Loucy (cell line): ENCODE results near the gene PTGDR2.

Experiments
- EZH2phosphoT487 ChIP-seq: fragments of 200-600 bp; IDR thresholded peaks from 2 replicates; pipeline ENCODE4 v1.6.1; 2018; ENCODE audit warnings: antibody characterized with exemption, mild to moderate bottlenecking, moderate library complexity, borderline replicate concordance
- TF ChIP-seq, protein P1 (sequence below): fragments of 200-600 bp; sonication (generic); conservative IDR thresholded peaks from 2 replicates; pipeline ENCODE4 v1.5.1; 2014; ENCODE audit warnings: mild to moderate bottlenecking, antibody characterized with exemption, low read length

GRCh38 chr11:60864856-60865513 lies 9.2 kb upstream of the PTGDR2 start:
- TF ChIP-seq, protein P1, sequence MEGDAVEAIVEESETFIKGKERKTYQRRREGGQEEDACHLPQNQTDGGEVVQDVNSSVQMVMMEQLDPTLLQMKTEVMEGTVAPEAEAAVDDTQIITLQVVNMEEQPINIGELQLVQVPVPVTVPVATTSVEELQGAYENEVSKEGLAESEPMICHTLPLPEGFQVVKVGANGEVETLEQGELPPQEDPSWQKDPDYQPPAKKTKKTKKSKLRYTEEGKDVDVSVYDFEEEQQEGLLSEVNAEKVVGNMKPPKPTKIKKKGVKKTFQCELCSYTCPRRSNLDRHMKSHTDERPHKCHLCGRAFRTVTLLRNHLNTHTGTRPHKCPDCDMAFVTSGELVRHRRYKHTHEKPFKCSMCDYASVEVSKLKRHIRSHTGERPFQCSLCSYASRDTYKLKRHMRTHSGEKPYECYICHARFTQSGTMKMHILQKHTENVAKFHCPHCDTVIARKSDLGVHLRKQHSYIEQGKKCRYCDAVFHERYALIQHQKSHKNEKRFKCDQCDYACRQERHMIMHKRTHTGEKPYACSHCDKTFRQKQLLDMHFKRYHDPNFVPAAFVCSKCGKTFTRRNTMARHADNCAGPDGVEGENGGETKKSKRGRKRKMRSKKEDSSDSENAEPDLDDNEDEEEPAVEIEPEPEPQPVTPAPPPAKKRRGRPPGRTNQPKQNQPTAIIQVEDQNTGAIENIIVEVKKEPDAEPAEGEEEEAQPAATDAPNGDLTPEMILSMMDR: no peak
- TF ChIP-seq EZH2phosphoT487: no peak
